Psoas muscle (tissue), 8 donors: ENCODE measurements around the gene OR1F1. TPM values are rescaled to one million over a fixed set of nuclear protein-coding genes. Genes with fewer than 3 reads are reported as not detected.

Experiments used
- ATAC-seq, 4 donors: fragments of 200-7000 bp; cut with Tn5 transposase; one replicate each; pipeline ENCODE4 v1.9.1; 2020; ENCODE audit warnings: moderate library complexity in 3 of 4, mild to moderate bottlenecking in 2 of 4
- DNase-seq, 2 donors: peaks; one replicate each; pipeline ENCODE4 v3.0.0-alpha.2; 2020
- H3K27ac ChIP-seq: fragments of 200-600 bp; one replicate; pipeline ENCODE4 v1.8.0; 2022
- H3K27me3 ChIP-seq, 3 donors: fragments of 200-600 bp in 1 of 3; one replicate each; pipeline versions ENCODE4 v1.6.1 to v1.8.0; 2013 to 2022; ENCODE audit warnings: low read length in 2 of 3, mild to moderate bottlenecking in 2 of 3, moderate library complexity in 1 of 3; ENCODE audit not compliant: insufficient read depth in 3 of 3
- H3K36me3 ChIP-seq, 2 donors: fragments of 200-600 bp in 1 of 2; one replicate each; pipeline versions ENCODE4 v1.6.1 to v1.8.0; 2013 to 2022; ENCODE audit warnings: low read depth in 1 of 2, mild to moderate bottlenecking in 1 of 2, moderate library complexity in 1 of 2; ENCODE audit not compliant: insufficient read depth in 1 of 2
- H3K4me1 ChIP-seq: fragments of 200-600 bp; one replicate; pipeline ENCODE4 v1.8.0; 2022
- H3K4me3 ChIP-seq: fragments of 200-600 bp; one replicate; pipeline ENCODE4 v1.8.0; 2022; ENCODE audit warnings: mild to moderate bottlenecking
- H3K9me3 ChIP-seq: fragments of 200-600 bp; one replicate; pipeline ENCODE4 v1.8.0; 2022
- CTCF ChIP-seq: fragments of 200-600 bp; IDR thresholded peaks from one replicate; pipeline ENCODE4 v1.8.0; 2022; ENCODE audit warnings: antibody characterized with exemption
- WGBS, 3 donors: extraction: QIAGEN DNeasy Blood & Tissue Kit; methylation state at CpG; one replicate each; pipeline versions ENCODE4 v1.1.6 to v1.1.7; 2013; 5-methylcytosine and 5-hydroxymethylcytosine counted together
- intact Hi-C, 2 donors: fragments of 100-400 bp; cut with DNase I; formaldehyde crosslinking; loops; one replicate each; pipeline versions ENCODE4 v1.11.0 to v1.14.2; 2022
- polyA plus RNA-seq, 3 donors: library from polyadenylated mRNA; stranded (reverse); fragments of 200-250 nt; gene quantifications; one replicate each; pipeline ENCODE4 v1.2.3, GENCODE V29; 2013
- total RNA-seq, 4 donors: library from RNA; stranded (reverse); fragmentation: NEBNext Ultra II Directional in 2 of 4; extraction: Animal tissue kit (Norgen Biotek cat#: 25700) in 2 of 4; gene quantifications; one replicate each; pipeline versions ENCODE4 v1.2.1 to v1.2.4, GENCODE V29; 2021 to 2023
- donor health status: healthy with polysubstance abuse.
- donor health status: DM: no; HTN: no; CAD: no; lungs with moderate emphysema.
- donor health status: Bipolar disorder and iron deficiency.
- donor health status: healthy.
- donor health status: DM: yes; HTN: yes; CAD: no.
- donor health status: DM: no; HTN: no; CAD: no.
- donor health status: DM: no; HTN: no; CAD: no.
- donor health status: DM: yes; HTN: yes; CAD: no.

Gene OR1F1
- total and polyA plus RNA-seq, 7 donors, result not detected

DNA sequence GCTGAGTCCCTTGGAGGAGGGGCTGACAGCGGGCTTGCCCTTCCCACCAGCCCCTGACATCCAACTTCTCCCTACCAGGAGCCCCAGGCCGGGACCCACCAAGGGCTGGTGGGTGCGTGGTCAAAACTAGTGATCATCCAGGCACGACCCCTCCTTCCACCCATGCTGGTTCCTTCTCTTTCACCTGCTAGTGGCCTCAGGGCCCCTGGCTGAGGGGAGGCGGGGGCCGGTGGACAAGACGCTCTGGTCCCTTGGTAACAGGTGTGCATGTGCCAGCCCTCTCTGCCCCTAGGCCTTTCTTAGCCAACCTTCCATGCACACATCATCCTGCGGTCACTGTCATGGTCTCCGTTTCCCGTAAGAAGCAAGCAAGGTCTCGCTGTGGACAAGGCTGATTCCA lies 44.8 kb upstream of the OR1F1 start:
- Histone ChIP-seq H3K4me1 (peaks cover 25% of the 10 kb centered on the region), H3K27me3 (no peaks in the 10 kb centered on the region), H3K9me3 (no peaks in the 10 kb centered on the region), H3K4me3 (peak overlapping the region; percentile 61), H3K36me3 (peaks cover 0 to 27% of the 10 kb centered on the region in 2 donors), H3K27ac (peak overlapping the region; percentile 96)
- 39 to 50% (median 41%) methylated on average over 10 to 11 of the region's 11 CpGs for WGBS, 3 donors
- intact Hi-C loops, result no loop called here
- ATAC-seq (peak in 3 of 4 donors; percentile 6 to 67 (median 56)), DNase-seq (no peak)
- no peak for TF ChIP-seq CTCF

DNA sequence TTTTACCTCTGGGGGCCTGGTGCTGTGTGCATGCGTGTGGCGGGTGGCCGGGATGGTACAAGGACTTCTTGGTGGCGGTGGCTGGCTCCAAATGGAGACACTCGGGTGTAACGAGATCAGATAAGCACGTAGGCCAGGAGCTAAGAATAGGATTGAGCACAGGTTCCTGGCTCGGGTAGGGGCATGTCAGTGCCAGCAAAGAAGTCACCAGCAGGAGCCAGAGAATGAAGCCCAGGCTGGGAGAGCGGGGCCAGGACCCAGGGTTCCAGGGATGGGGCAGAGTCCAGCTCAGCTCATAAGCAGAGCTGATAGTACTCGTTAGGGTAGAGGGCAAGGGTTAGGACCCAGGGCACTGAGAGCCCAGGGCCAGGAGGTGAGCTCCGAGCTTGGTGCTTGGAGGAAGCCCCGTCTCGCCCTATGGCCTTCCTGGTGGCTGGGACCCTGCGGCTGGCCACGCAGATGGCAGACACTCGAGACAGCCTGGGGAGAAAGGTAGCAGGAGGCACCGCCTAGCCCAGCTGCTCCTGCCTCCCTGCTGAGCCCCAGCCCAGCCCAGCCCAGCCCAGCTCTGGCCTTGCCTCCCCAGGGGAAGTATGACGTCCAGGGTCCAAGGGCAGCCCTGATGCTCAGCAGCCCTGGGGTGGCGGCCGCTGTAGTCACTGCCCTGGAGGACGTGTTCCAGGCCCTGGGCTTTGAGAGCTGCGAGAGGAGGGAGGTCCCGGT lies 44.2 kb upstream of the OR1F1 start:
- Histone ChIP-seq H3K9me3 (no peaks in the 10 kb centered on the region), H3K4me3 (peak overlapping the region; percentile 61), H3K4me1 (peaks cover 25% of the 10 kb centered on the region), H3K27ac (peak overlapping the region; percentile 96), H3K27me3 (no peaks in the 10 kb centered on the region), H3K36me3 (peaks cover 0 to 22% of the 10 kb centered on the region in 2 donors)
- WGBS, 3 donors, result 28 to 45% (median 31%) methylated on average over 21 to 23 of the region's 23 CpGs
- peak; percentile 88 to 90 (median 89) for ATAC-seq
- peak; percentile 77 to 91 for DNase-seq
- intact Hi-C loops, result no loop called here
- TF ChIP-seq CTCF, result no peak

DNA sequence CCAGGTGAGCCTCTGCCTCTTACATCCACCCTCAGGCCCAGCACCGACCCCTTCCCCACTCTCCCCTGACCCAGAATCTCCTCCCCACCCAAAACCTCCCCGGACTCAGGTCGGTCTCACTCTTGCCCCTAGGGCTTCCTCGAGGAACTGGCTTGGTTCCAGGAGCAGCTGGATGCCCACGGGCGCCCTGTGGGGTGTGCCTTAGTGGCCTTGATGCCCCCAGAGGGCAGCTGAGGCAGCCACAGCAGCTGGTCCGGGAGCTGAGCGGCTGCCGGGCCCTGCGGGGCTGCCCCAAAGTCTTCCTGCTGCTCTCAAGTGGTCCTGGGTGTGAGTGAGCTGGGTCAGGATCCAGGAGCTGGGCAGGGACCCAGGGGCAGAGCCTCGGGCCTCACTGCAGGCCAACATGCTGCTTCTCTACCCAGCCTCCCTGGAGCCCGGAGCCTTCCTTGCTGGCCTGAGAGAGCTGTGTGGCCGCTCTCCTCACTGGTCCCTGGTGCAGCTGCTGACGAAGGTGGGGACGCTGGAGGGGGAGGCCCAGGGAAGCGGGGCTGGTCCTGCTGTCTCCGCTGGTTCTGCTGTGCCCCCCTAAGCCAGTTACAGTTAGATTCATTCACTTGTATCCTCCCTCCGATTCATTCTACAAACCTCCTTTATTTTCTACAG lies 43.6 kb upstream of the OR1F1 start:
- ATAC-seq, result peak; percentile 17 to 32 (median 24)
- Histone ChIP-seq H3K27ac (peak overlapping the region; percentile 96), H3K27me3 (no peaks in the 10 kb centered on the region), H3K4me1 (peaks cover 25% of the 10 kb centered on the region), H3K9me3 (no peaks in the 10 kb centered on the region), H3K36me3 (peaks cover 0 to 15% of the 10 kb centered on the region in 2 donors), H3K4me3 (peak overlapping the region; percentile 21)
- TF ChIP-seq CTCF, result no peak
- intact Hi-C loops, result no loop called here
- WGBS, 3 donors, result 48 to 59% (median 48%) methylated on average over 17 to 18 of the region's 18 CpGs
- peak; percentile 32 to 68 for DNase-seq

DNA sequence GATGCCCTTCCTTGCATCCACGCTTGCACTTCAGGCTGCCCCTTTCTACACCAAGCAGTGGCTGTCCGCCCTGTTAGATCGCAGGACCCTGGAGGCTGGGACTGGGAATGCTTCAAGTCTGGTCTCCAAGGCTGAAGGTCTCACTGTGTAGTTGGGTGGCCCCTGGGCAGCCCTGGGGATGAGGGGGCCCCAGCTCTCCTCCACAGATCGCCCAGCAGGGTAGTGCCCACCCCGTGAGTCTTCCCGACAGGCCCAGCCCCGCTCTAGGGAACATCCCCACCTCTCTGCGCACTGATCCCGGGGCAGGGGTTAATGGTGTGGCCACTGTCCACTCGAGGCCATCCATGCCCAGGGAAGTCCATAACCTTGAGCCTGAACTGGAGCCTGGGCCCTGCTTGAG lies 42.9 kb upstream of the OR1F1 start:
- no peak for ATAC-seq
- DNase-seq, result no peak
- Histone ChIP-seq H3K4me3 (no peak overlapping the region), H3K4me1 (peaks cover 25% of the 10 kb centered on the region), H3K36me3 (peaks cover 0 to 11% of the 10 kb centered on the region in 2 donors), H3K27me3 (no peaks in the 10 kb centered on the region), H3K27ac (peak overlapping the region; percentile 96), H3K9me3 (no peaks in the 10 kb centered on the region)
- WGBS, 3 donors, result 83 to 86% (median 84%) methylated on average over 10 of the region's 10 CpGs
- intact Hi-C loops, result no loop called here
- TF ChIP-seq CTCF, result no peak
